ENCODE data around the gene TMPRSS12.
"Not testable (repeated sequence)": the region's sequence is repeated elsewhere in the genome, so short reads cannot be mapped to it uniquely, and the experiment has no call there.

The TMPRSS12 gene, protein sequence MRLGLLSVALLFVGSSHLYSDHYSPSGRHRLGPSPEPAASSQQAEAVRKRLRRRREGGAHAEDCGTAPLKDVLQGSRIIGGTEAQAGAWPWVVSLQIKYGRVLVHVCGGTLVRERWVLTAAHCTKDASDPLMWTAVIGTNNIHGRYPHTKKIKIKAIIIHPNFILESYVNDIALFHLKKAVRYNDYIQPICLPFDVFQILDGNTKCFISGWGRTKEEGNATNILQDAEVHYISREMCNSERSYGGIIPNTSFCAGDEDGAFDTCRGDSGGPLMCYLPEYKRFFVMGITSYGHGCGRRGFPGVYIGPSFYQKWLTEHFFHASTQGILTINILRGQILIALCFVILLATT

DNA sequence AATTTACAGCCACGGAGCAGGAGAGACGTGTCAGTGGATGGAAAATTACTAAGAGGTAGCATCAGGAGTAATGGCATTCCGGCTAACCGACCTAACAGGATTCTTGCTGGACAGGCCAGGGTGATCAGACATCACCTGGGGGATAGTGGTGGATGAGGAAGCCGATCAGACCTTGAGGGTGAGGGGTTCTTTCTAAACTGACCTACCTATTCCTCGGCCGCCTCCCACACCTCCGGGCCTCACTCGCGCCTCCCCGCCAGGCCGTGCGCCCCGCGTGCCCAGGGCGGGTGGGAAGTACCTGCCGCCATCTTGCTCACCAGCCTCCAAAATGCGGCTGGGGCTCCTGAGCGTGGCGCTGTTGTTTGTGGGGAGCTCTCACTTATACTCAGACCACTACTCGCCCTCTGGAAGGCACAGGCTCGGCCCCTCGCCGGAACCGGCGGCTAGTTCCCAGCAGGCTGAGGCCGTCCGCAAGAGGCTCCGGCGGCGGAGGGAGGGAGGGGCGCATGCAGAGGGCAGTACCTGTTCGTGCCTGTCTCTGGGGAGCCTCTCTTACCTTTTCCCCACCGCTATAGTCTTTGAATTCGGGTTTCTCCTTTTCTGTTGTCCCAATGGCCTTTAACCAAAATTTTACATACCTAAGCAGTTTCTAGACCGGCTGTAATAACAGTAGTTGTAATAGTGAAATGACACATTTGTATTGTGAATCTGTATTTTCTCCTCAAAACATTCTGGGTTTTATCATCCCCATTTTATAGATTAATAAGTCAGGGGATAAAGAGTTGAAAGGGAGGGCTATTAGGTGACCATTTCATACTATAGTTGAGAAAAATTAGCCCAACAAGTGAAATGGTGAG is at the start of gene TMPRSS12:
TMPRSS12 (plus strand) TSS at position 290 of the 857 bp plus-strand sequence; CDS start at position 329, 39 bp downstream.
- no peak for DNase-seq (ENCODE audit: low read depth in 3 of 3, low spot score in 1 of 3)

DNA sequence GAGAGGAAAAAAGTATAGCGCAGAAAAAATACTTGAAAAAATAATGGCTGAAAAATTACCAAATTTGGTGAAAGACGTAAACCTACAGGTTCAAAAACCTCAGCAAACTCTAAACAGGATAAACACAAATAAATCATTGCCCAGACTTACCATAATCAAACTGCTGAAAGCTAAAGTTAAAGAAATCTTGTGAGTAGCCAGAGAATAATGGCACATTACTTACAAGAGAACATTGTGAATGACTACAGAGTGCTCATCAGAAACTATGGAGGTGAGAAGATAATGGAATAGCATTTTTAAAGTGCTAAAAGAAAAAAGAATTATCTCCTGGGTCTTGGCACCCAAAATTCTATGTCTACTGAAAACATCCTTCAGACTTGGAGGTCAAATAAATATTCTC is 42.8 kb upstream of the TMPRSS12 start:
- no peak for DNase-seq (ENCODE audit: low read depth in 3 of 3, low spot score in 1 of 3)

DNA sequence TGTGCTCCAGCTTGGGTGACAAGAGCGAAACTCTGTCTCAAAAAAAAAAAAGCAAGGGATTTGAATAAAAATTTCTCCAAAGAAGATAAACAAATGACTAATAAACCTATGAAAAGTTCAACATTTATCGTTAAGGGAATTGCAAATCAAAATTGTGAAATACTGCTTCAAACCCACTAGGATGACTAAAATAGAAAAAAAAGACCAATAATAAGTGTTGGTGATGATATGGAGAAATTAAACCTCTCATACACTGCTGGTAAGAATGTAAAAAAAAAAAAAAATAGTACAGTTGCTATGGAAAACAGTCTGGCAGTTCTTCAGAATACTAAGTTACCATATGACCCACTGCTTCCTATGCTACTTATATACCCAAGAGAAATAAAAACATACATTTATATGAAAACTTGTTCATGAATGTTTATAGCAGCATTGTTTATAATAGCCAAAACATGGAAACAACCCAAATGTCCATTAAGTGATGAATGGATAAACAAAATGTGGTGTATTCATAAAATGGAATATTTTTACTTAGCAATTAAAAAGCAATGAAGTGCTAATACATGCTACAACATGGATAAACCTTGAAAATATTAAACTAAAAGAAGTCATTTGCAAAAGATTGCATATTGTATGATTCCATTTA is 39.4 kb upstream of the TMPRSS12 start:
- no peak for DNase-seq (ENCODE audit: low read depth in 3 of 3, low spot score in 1 of 3)

DNA sequence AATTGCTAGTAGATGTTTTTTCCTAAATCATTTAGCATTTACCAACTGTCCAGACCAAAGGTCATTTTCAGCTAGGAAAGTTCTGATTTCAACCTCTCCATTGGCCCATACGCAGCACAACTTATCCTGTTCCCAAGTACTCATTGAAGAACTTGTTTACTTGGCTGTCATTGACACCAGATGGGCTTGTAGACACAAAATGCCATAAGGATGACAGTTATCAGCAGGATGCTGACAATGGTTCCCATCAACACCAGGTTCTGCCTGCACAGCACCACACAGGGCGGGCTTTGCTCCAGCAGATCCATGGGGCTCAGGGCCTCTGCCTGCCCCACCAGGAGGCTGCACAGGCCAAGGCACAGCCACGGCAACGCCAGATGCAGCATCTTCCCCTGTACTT is 36.5 kb upstream of the TMPRSS12 start:
- no peak for DNase-seq (ENCODE audit: low read depth in 3 of 3, low spot score in 1 of 3)

DNA sequence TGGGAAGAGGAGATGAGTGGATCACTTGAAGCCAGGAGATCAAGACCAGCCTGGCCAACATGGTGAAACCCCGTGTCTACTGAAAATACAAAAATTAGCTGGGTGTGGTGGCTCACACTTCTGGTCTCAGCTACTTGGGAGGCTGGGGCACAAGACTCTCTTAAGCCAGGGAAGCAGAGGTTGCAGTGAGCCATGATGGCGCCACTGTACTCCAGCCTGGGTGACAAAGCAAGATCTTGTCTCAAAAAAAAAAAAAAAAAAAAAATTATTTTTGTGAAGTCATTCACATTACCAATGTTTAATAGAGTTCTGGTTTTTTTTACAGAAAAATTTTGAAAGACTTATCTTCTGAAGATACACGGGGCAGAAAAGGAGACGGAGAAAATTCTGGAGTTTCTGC is 33.6 kb upstream of the TMPRSS12 start:
- DNase-seq (ENCODE audit: low read depth in 3 of 3, low spot score in 1 of 3) = not testable (repeated sequence)

DNA sequence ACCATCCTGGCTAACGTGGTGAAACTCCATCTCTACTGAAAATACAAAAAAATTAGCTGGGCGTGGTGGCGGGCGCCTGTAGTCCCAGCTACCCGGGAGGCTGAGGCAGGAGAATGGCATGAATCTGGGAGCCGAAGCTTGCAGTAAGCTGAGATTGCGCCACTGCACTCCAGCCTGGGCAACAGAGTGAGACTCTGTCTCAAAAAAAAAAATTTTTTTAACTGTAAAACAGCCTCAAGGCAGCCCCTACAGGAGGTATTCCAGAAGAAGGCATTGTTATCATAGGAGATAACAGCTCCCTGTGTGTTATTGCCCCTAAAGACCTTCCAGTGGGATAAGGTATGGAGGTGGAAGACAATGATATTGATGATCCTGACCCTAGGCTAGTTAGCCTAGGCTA is 27.8 kb upstream of the TMPRSS12 start:
- not testable (repeated sequence) for DNase-seq (ENCODE audit: low read depth in 3 of 3, low spot score in 1 of 3)

DNA sequence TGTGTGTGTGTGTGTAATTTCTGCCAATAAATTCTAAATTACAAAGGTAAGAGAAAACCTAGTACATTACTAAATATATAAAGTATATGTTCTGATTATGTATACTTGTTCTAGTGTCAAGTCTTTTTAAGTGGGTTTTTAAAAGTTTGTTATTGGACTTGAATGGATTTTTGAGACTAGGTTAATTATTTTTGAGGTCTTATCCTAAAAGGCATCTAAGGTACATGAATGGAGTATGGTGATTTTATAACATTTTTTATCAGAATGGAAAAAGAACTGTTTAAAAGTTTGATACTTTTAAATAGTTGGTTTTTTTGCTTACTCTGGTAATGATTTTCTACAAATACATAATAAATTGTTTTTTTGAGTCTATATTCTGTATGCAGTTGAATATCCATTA is 22.5 kb upstream of the TMPRSS12 start:
- DNase-seq (ENCODE audit: low read depth in 3 of 3, low spot score in 1 of 3) = no peak

DNA sequence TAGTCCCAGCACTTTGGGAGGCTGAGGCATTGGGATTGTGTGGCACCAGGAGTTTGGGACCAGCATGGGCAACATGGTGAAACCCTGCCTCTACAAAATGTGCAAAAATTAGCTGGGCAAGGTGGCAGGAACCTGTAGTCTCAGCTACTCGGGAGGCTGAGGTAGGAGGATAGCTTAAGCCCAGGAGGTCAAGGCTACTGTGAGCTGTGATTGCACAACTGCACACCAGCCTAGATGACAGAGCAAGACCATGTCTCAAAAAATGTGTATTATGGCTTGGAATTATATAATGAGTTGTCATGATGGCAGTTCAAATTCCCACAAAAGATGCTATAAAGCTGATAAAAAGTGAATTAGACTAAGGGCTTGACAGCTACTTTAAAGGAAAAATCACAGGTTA is 20.6 kb upstream of the TMPRSS12 start:
- DNase-seq (ENCODE audit: low read depth in 3 of 3, low spot score in 1 of 3) = no peak

DNA sequence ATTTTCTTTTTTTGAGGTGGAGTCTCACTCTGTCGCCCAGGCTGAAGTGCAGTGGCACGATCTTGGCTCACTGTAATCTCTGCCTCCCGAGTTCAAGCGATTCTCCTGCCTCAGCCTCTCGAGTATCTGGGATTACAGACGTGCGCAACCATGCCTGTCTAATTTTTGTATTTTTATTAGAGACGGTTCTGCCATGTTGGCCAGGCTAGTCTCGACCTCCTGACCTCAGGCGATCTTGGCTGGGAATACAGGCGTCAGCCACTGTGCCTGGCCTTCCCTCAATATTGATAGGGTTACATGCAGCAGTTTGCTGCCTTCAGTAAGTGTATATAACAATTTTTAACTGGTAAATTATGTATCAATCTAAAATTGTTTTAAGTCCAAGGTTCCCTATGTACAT is 19.0 kb upstream of the TMPRSS12 start:
- DNase-seq (ENCODE audit: low read depth in 3 of 3, low spot score in 1 of 3) = not testable (repeated sequence)

DNA sequence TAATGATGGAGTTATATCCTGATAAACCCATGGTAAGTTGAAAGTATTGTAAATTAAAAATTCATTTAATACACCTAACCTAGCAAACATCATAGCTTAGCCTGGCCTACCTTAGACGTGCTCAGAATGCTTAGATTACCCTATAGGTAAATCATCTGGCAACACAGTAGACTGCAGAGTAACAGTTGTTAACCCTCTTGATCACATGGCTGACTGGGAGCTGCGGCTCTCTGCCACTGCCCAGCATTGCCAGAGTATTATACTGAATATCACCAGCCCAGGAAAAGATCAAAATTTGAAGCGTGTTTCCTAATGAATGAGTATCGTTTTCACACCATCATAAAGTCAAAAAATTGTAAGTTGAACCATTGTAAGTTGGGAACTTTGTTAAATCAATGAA is 17.8 kb upstream of the TMPRSS12 start:
- no peak for DNase-seq (ENCODE audit: low read depth in 3 of 3, low spot score in 1 of 3)

DNA sequence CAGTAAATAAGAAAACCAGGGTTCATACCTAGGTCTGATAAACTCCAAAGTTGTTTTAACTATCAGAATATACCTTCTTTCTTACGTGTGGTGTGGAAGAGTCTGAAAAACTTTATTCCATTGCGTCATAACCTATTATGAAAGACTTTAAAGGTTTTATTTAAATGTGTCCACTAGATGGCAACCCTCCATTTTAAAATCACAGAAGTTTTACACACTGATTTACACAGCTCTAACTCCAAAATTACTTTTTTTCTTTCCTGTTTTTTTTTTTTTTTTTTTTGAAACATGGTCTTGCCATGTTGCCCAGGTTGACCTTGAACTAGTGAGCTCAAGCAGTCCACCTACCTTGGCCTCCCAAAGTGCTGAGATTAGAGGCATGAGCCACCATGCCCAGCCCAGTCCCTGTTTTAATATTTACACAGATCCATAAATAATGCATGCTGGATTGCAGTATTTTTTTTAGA is 17.3 kb upstream of the TMPRSS12 start:
- no peak for DNase-seq (ENCODE audit: low read depth in 3 of 3, low spot score in 1 of 3)

DNA sequence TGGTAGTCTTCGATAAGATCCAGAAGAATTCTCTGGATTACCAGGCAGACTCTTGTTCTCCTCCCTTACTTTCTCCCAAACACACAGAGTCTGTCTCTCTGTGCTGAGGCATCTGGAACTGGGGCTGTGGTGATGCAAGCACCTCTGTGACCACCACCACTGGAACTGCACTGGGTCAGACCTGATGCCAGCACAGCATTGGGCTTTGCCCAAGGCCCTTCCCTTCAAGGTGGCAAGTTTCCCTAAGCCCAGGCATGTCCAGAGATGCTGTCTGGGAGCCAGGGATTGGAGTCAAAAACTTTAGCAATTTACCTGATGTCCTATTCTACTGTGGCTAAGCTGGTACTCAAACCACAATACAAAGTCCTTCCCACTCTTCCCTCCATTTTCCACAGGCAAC is 14.6 kb upstream of the TMPRSS12 start:
- DNase-seq (ENCODE audit: low read depth in 3 of 3, low spot score in 1 of 3) = no peak

DNA sequence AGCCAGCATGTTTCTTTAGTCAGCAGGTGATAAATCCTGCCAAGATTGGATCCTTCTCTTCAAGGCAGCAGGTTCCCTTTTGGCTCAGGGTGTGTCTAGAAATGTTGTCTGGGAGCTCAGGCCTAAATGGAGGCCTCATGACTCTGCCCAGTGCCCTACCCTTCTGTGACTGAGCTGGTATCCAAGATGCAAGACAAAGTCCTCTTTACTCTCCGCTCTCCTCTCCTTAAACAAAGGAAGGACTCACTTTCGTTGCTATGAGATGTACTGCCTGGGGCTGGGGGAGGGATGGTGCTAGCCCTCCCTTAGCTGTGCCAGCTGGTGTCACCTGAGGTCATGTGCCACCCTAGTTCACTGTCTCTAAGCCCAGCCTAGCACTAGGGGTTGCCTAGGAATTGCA is 13.8 kb upstream of the TMPRSS12 start:
- no peak for DNase-seq (ENCODE audit: low read depth in 3 of 3, low spot score in 1 of 3)

DNA sequence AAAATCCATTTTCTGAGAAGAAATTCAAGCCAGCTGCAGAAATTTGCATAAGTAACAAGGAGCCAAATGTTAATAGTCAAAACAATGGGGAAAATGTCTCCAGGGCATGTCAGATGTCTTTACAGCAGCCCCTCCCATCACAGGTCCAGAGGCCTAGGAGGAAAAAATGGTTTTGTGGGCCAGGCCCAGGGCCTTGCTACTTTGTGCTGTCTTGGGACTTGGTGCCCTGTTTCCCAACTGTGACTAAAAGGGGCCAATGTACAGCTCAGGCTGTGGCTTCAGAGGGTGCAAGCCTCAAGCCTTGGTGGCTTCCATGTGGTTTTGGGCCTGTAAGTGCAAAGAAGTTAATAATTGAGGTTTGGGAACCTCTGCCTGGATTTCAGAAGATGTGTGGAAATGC is 8.9 kb upstream of the TMPRSS12 start:
- not testable (repeated sequence) for DNase-seq (ENCODE audit: low read depth in 3 of 3, low spot score in 1 of 3)

DNA sequence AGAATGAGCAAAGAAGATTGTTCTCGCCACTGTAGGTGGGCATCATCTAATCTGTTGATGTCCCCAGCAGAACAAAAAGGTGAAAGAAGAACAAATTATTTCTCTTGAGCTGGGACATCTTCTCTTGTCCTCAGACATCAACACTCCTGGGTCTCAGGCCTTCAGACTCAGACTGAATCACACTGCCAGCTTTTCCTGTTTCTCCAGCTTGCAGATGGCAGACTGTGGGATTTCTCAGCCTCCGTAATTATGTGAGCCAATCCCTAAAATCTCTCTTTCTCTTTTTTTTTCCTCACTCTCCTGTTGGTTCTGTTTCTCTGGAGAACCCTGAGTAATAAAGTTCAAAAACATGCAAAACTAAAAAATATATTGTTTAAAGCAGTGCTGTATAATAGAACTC is 3.7 kb upstream of the TMPRSS12 start:
- no peak for DNase-seq (ENCODE audit: low read depth in 3 of 3, low spot score in 1 of 3)

DNA sequence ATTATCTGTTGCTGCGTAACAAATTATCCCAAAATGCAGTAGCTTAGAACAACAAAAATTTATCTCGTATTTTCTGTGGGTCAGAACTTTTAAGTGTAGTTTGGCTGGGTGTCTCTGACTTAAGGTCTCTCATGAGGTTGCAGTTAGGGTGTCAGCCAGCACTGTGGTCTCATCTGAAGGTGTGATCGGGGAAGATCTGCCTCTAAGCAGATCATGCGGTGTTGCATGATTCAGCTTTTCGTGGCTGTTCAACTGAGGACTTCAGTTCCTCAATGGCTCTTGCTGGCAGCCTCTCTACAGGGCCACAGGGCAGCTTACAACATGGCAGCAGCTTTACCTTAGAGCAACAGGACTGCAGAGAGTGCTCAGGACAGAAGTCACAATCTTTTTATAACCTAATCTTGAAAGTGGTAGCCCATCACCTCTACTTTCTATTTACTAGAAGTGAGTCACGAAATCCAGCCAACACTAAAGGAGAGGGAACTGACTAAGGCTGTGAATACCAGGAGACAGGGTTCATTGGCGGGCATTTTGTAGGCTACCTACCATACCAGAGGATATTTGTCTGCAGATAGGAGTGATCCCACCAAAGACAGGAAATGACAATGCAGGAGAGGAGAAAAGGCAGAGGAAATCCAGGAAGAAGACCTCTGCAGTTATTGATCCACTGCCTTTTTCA is 1.8 kb upstream of the TMPRSS12 start:
- no peak for DNase-seq (ENCODE audit: low read depth in 3 of 3, low spot score in 1 of 3)

DNA sequence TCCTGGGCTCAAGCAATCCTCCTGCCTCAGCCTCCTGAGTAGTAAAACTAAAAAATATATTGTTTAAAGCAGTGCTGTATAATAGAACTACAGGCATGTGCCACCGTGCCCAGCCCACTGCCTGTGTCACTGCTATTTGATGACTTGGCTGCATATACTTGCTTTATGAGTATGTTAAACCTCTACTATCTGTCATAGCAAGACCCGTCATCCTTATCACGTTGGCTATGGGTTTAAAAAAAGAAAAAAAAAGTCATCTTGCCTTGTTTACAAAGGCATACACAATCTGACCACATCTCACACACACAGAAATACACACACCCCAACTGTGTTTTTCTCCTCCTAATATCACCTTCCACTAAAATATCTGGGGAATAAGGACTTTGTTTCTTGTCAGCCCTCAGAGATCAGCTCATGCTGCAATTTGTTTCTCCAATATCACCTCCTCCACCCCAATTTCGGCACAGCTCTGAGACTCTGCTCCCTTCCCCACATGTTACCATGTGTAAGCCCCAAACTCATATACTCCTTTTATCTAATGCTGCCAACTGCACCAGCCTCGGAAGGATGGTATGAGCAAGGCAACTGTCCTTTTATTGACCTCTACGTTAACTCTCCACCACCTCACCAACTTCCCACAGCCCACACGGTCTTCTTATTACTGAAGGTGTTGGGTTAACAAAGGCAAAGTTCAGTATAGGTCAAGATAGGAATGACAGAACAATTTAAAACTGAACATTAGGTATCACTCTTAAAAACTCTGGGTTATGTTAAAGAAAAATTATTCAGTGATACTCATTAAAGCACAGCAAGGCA is 802 bp upstream of the TMPRSS12 start:
- no peak for DNase-seq (ENCODE audit: low read depth in 3 of 3, low spot score in 1 of 3)

DNA sequence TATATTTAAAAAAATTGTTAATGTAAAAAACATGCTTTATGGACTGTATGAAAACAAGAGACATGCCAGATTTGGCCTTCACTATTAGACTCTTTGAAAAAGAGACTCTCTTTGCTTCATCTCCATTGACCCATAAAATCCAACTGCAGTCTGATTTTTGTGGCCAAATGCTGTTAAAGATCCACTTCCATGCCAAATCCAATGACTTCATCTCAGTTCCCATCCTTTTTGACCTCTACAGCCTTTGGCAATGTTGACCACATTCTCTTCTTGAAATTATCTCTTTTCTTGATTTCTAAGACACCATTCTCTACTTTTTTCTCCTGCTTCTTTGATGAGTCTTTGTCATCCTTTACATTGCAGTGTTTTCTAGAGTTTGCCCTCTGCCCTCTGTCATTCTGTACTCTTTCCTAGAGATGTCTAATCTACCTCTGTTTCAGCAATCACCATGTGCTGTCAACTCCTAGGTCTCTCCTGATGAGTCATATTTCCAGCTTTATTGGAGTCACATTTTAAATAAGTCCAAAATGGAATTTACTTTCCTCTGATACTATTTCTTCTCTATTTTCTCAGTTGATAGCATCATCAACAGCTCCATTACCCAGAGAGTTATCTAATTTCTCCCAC is 2.4 kb downstream of the TMPRSS12 start:
- no peak for DNase-seq (ENCODE audit: low read depth in 3 of 3, low spot score in 1 of 3)

DNA sequence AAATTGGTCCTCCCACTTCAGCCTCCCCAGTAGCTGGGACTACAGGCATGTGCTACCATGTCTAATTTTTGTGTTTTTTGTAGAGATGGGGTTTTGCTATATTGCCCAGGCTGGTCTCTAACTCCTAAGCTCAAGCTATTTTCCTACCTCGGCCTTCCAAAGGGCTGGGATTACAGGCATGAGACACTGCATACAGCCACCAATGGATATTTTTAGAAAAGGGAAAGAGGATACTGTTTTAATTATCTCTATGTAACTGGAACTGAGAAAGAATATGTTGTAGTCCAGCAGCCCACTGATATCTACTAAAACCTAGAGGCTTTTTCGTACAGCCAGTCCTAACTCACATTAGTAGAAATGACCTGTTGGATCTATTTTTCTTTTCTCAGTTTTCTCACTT is 6.2 kb downstream of the TMPRSS12 start:
- DNase-seq (ENCODE audit: low read depth in 3 of 3, low spot score in 1 of 3) = no peak

DNA sequence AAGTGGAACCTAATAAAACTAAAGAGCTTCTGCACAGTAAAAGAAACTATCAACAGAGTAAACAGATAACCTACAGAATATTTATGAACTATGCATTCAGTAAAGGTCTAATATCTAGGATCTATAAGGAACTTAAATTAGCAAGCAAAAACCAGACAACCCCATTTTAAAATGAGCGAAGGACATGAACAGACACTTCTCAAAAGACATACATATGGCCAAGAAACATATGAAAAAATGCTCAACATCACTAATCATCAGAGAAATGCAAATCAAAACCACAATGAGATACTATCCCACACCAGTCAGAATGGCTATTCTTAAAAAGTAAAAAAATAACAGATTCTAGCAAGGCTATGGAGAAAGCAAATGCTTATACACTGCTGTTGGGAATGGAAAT is 12.5 kb downstream of the TMPRSS12 start:
- DNase-seq (ENCODE audit: low read depth in 3 of 3, low spot score in 1 of 3) = not testable (repeated sequence)

Measured in stimulated activated CD4-positive, alpha-beta T cell treated with anti-CD3 and anti-CD28 coated beads, TNF-alpha, amount 100 ng/mL, for 1 hour (primary cell).